COLO829 (cell line): ENCODE results near the gene VAV1.

Source experiments
- DNase-seq: peaks from one replicate; pipeline ENCODE4 v3.0.0; 2012; ENCODE audit warnings: low spot score

VAV1 gene

DNA sequence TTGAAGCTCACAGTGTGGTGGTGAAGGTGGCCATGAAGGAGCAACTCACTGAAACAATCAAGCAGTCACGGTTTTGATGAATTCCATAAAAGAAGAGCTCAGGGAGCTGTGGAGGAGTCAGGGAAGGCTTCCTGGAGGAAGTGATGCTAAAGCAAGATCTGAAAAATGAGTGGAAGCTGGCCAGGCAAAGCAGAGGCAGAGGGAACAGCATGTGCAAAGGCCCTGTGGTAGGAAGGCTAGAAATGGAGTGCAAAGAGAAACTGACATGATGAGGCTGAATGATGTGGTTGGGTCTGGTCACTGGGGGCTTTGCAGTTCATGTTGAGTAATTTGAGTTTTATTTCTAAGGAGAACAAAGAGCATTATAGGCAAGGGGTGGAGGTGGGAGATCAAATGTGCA is 121.8 kb downstream of the VAV1 start:
- no peak for DNase-seq

DNA sequence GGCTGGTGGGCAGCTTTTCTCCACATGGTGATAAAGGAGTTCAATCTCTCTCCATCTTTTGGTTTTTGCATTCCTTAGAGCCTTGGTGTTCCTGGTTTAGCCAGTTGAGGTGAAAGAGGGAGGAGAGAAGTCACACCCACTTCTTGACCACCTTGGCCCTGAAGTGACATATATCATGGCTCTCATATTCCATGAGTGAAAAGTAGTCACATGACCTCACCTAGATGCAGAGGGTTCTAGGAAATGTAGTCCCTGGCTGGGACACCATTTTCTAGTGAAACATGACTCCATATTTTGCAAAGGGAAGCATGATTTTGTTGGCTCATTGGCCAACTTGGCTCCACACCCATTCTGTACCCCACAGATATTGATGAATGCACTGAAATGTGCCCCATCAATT is 130.9 kb downstream of the VAV1 start:
- no peak for DNase-seq

GRCh38 chr19:6906559-6907060 is 134.1 kb downstream of the VAV1 start:
- DNase-seq, result no peak
